ENCODE results near the gene RNF182.
A peak's percentile ranks its signal among the peaks of the same experiment; 100 is the strongest.
"Not testable (repeated sequence)": the region's sequence is repeated elsewhere in the genome, so short reads cannot be mapped to it uniquely, and the experiment has no call there.

Gene RNF182

GRCh38 chr6:13972602-13973001 lies 47.9 kb downstream of the RNF182 start:
- not testable (repeated sequence) for DNase-seq

GRCh38 chr6:13973422-13973821 lies 48.7 kb downstream of the RNF182 start:
- DNase-seq, result not testable (repeated sequence)

GRCh38 chr6:13978102-13978640 lies 53.4 kb downstream of the RNF182 start:
- DNase-seq, result no peak

GRCh38 chr6:13978787-13979186 lies 54.0 kb downstream of the RNF182 start:
- DNase-seq, result no peak

GRCh38 chr6:13979284-13980171 lies 54.8 kb downstream of the RNF182 start:
- no peak for DNase-seq

GRCh38 chr6:13980534-13980933 lies 55.8 kb downstream of the RNF182 start:
- no peak for DNase-seq

- no peak for DNase-seq
These were observed 61.0 kb downstream of the RNF182 start for GRCh38 chr6:13985663-13986325.

- no peak for DNase-seq
These were observed 62.1 kb downstream of the RNF182 start for GRCh38 chr6:13986700-13987399.

- DNase-seq, result no peak
These were observed 62.7 kb downstream of the RNF182 start for GRCh38 chr6:13987400-13987865.

- no peak for DNase-seq
These were observed 63.4 kb downstream of the RNF182 start for GRCh38 chr6:13988049-13988738.

GRCh38 chr6:13988908-13989307 lies 64.2 kb downstream of the RNF182 start:
- no peak for DNase-seq

- no peak for DNase-seq
These were observed 64.9 kb downstream of the RNF182 start for GRCh38 chr6:13989496-13990144.

GRCh38 chr6:13990796-13991195 lies 66.0 kb downstream of the RNF182 start:
- DNase-seq, result no peak

- DNase-seq, result no peak
These were observed 66.6 kb downstream of the RNF182 start for GRCh38 chr6:13991393-13991792.

GRCh38 chr6:13992417-13993055 lies 67.8 kb downstream of the RNF182 start:
- DNase-seq, result peak in 1 of 2 experiments; percentile 22

GRCh38 chr6:13993416-13993815 lies 68.7 kb downstream of the RNF182 start:
- DNase-seq, result no peak

- no peak for DNase-seq
These were observed 73.6 kb downstream of the RNF182 start for GRCh38 chr6:13998356-13998755.

- DNase-seq, result no peak
These were observed 76.1 kb downstream of the RNF182 start for GRCh38 chr6:14000901-14001300.

GRCh38 chr6:14001329-14002012 lies 76.7 kb downstream of the RNF182 start:
- DNase-seq, result peak; percentile 88 to 93

- no peak for DNase-seq
These were observed 77.6 kb downstream of the RNF182 start for GRCh38 chr6:14002176-14002947.
